ENCODE results near the gene PARP15. TPM values are rescaled to one million over a fixed set of nuclear protein-coding genes. Genes with fewer than 3 reads are reported as not detected.

Gene PARP15
- total RNA-seq, 4 donors from 2014 or later = 0.39 to 2.3 (median 0.65) TPM

DNA sequence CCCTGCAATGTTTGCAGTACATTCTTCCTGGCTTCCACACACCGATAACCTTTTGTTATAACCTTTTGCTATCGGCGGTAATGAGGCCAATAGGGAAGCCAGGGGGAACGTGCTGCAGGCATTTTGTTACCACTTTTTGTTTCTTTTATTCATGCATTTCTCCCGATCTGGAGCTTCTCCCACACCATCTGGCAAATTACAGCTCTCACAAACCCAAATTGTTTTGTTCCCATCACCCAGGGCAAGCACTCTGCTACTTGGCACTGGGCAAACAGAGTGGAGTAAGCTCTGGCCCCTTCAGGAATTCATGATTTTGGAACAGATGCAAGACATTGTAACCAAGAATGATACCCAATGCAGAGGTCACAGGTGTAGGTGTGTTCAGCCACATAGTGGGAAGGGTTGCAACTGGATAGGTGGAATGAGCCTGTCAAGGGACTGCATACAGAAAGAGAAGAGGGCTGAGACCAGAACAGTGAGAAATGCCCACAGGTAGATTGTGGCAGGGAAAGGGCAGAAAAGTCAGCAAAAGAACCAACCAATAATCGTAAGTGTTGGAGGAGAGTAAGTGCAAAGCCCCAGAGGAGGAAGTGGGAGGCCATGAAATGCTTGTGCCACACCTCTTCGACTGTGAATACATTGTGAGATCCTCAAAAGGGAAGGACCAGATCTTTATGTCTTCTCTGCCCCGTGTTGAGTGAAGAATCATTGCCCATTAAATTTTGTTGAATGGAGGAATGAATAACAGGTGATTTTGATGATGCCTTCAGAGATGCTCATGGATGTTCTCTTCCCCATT lies 45.8 kb downstream of the PARP15 start:
- 78% methylated on average over 8 of the region's 8 CpGs for WGBS
- H3K36me3 ChIP-seq = no peaks in the 10 kb centered on the region
- H3K9me3 ChIP-seq = no peaks in the 10 kb centered on the region
- no peaks in the 10 kb centered on the region for H3K4me1 ChIP-seq
- no peak overlapping the region for H3K4me3 ChIP-seq
- peak; percentile 47 for DNase-seq (ENCODE audit: extremely low spot score)
- no peaks in the 10 kb centered on the region for H3K27me3 ChIP-seq
- intact Hi-C loops (cut with DNase I) = no loop called here
- H3K27ac ChIP-seq (replicated peaks in 1 of 4) = no peak overlapping the region
- TF ChIP-seq POLR2A (IDR thresholded peaks at IDR 0.05; ENCODE audit: low read depth) = no peak
- TF ChIP-seq, protein P1, sequence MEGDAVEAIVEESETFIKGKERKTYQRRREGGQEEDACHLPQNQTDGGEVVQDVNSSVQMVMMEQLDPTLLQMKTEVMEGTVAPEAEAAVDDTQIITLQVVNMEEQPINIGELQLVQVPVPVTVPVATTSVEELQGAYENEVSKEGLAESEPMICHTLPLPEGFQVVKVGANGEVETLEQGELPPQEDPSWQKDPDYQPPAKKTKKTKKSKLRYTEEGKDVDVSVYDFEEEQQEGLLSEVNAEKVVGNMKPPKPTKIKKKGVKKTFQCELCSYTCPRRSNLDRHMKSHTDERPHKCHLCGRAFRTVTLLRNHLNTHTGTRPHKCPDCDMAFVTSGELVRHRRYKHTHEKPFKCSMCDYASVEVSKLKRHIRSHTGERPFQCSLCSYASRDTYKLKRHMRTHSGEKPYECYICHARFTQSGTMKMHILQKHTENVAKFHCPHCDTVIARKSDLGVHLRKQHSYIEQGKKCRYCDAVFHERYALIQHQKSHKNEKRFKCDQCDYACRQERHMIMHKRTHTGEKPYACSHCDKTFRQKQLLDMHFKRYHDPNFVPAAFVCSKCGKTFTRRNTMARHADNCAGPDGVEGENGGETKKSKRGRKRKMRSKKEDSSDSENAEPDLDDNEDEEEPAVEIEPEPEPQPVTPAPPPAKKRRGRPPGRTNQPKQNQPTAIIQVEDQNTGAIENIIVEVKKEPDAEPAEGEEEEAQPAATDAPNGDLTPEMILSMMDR (IDR thresholded peaks at IDR 0.05) = no peak
- TF ChIP-seq EP300 (IDR thresholded peaks at IDR 0.05) = no peak
- TF ChIP-seq POLR2AphosphoS5 (IDR thresholded peaks at IDR 0.05) = no peak

- WGBS = 65% methylated on average over 6 of the region's 6 CpGs
- no peak for DNase-seq (ENCODE audit: extremely low spot score)
- intact Hi-C loops (cut with DNase I) = no loop called here
These were observed 49.2 kb downstream of the PARP15 start for GRCh38 chr3:122626515-122627180.

GRCh38 chr3:122627301-122627700 lies 49.9 kb downstream of the PARP15 start:
- Histone ChIP-seq H3K27ac (replicated peaks in 1 of 4) (no peak overlapping the region), H3K27me3 (no peaks in the 10 kb centered on the region), H3K4me1 (no peaks in the 10 kb centered on the region), H3K36me3 (no peaks in the 10 kb centered on the region), H3K4me3 (no peak overlapping the region), H3K9me3 (no peaks in the 10 kb centered on the region)
- WGBS = 50% methylated on average over 1 of the region's 1 CpG
- TF ChIP-seq EP300 (IDR thresholded peaks at IDR 0.05) (no peak), POLR2A (IDR thresholded peaks at IDR 0.05; ENCODE audit: low read depth) (no peak), POLR2AphosphoS5 (IDR thresholded peaks at IDR 0.05) (no peak)
- TF ChIP-seq, protein P1 (IDR thresholded peaks at IDR 0.05) = no peak
- DNase-seq (ENCODE audit: extremely low spot score) = no peak
- intact Hi-C loops (cut with DNase I) = no loop called here

More at GRCh38 chr3:122626515-122627180, 49.2 kb downstream of the PARP15 start:
- Histone ChIP-seq H3K36me3 (no peaks in the 10 kb centered on the region), H3K9me3 (no peaks in the 10 kb centered on the region), H3K27ac (replicated peaks in 1 of 4) (no peak overlapping the region), H3K4me1 (no peaks in the 10 kb centered on the region), H3K4me3 (no peak overlapping the region), H3K27me3 (no peaks in the 10 kb centered on the region)
- TF ChIP-seq, protein P1 (IDR thresholded peaks at IDR 0.05) = no peak
- TF ChIP-seq EP300 (IDR thresholded peaks at IDR 0.05) = no peak
- no peak for TF ChIP-seq POLR2A (IDR thresholded peaks at IDR 0.05; ENCODE audit: low read depth)
- TF ChIP-seq POLR2AphosphoS5 (IDR thresholded peaks at IDR 0.05) = no peak

GRCh38 chr3:122628567-122628966 lies 51.1 kb downstream of the PARP15 start:
- Histone ChIP-seq H3K27me3 (no peaks in the 10 kb centered on the region), H3K36me3 (no peaks in the 10 kb centered on the region), H3K4me3 (no peak overlapping the region), H3K27ac (replicated peaks in 1 of 4) (no peak overlapping the region), H3K4me1 (no peaks in the 10 kb centered on the region), H3K9me3 (no peaks in the 10 kb centered on the region)
- intact Hi-C loops (cut with DNase I) = no loop called here
- no peak for DNase-seq (ENCODE audit: extremely low spot score)
- 58% methylated on average over 3 of the region's 3 CpGs for WGBS
- TF ChIP-seq, protein P1 (IDR thresholded peaks at IDR 0.05) = no peak

Measured in esophagus muscularis mucosa (tissue), 4 donors.